ENCODE measurements around the gene NPL. TPM values are rescaled to one million over a fixed set of nuclear protein-coding genes. Genes with fewer than 3 reads are reported as not detected.

NPL gene
- total RNA-seq, 1 donor from 2014 or later, result 1.3 TPM

DNA sequence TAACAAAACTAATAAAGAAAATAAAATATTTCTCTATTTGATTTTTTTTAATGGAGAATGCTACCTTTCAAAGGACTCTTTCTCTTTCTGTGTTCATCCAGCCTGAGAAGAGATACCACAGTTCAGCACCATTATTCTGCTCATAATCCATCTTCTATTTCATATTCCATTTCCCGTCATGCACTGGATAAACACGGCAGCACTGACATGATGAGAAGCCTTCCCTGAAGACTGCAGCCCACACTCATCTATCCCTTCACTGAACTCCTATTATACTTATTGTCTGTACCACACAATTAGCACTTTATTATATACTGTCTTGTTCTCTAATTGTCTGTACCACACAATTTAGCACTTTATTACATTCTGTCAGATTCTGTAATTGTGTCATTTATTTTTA, 10.7 kb upstream of the NPL start:
- no peak for TF ChIP-seq EZH2phosphoT487 (IDR thresholded peaks at IDR 0.05)
- TF ChIP-seq, protein P1, sequence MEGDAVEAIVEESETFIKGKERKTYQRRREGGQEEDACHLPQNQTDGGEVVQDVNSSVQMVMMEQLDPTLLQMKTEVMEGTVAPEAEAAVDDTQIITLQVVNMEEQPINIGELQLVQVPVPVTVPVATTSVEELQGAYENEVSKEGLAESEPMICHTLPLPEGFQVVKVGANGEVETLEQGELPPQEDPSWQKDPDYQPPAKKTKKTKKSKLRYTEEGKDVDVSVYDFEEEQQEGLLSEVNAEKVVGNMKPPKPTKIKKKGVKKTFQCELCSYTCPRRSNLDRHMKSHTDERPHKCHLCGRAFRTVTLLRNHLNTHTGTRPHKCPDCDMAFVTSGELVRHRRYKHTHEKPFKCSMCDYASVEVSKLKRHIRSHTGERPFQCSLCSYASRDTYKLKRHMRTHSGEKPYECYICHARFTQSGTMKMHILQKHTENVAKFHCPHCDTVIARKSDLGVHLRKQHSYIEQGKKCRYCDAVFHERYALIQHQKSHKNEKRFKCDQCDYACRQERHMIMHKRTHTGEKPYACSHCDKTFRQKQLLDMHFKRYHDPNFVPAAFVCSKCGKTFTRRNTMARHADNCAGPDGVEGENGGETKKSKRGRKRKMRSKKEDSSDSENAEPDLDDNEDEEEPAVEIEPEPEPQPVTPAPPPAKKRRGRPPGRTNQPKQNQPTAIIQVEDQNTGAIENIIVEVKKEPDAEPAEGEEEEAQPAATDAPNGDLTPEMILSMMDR (IDR thresholded peaks at IDR 0.05), result no peak
- no peak for TF ChIP-seq EZH2 (IDR thresholded peaks at IDR 0.05)
- Mint-ChIP-seq H3K9me3 (no peaks in the 10 kb centered on the region), H3K4me1 (peaks cover 11% of the 10 kb centered on the region), H3K27ac (no peak overlapping the region), H3K4me3 (no peak overlapping the region), H3K36me3 (no peaks in the 10 kb centered on the region), H3K27me3 (ENCODE audit: insufficient read depth, low read depth) (peaks cover 3% of the 10 kb centered on the region)
- DNase-seq (ENCODE audit: low spot score), result no peak
- Histone ChIP-seq H3K4me3 (no peak overlapping the region), H3K79me2 (ENCODE audit: low read depth) (no peaks in the 10 kb centered on the region), H3K27ac (no peak overlapping the region), H3K4me2 (no peak overlapping the region), H3K4me1 (peaks cover 11% of the 10 kb centered on the region), H3K27me3 (no peaks in the 10 kb centered on the region), H3F3A (ENCODE audit: low read depth) (peaks cover 10% of the 10 kb centered on the region), H2AFZ (replicated peaks) (no peak overlapping the region), H4K20me1 (ENCODE audit: low read depth) (no peaks in the 10 kb centered on the region), H3K9me3 (ENCODE audit: low read depth) (no peaks in the 10 kb centered on the region), H3K36me3 (no peaks in the 10 kb centered on the region), H3K9ac (no peak overlapping the region)

DNA sequence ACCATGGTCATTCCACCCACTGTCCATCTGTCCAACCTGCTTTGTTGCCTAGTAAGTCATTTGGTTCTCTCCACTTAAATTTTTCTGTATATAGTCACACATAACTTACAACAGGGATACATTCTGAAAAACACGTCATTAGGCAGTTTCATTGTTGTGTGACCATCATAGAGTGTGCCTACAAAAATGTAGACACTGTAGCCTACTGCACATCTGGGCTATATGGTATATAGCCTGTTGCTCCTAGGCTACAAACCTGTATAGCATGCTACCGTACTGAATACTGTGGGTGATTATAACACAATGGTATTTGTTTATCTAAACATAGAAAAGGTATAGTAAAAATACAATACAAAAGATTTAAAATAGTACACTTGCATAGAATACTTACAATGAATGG, 10.0 kb upstream of the NPL start:
- Histone ChIP-seq H3K9ac (no peak overlapping the region), H3K27ac (no peak overlapping the region), H3K9me3 (ENCODE audit: low read depth) (no peaks in the 10 kb centered on the region), H3K4me3 (no peak overlapping the region), H4K20me1 (ENCODE audit: low read depth) (no peaks in the 10 kb centered on the region), H3K4me1 (peaks cover 11% of the 10 kb centered on the region), H3K79me2 (ENCODE audit: low read depth) (no peaks in the 10 kb centered on the region), H3K4me2 (no peak overlapping the region), H3K36me3 (no peaks in the 10 kb centered on the region), H3K27me3 (no peaks in the 10 kb centered on the region), H3F3A (ENCODE audit: low read depth) (peaks cover 10% of the 10 kb centered on the region), H2AFZ (replicated peaks) (no peak overlapping the region)
- Mint-ChIP-seq H3K9me3 (no peaks in the 10 kb centered on the region), H3K4me1 (peaks cover 11% of the 10 kb centered on the region), H3K36me3 (no peaks in the 10 kb centered on the region), H3K27me3 (ENCODE audit: insufficient read depth, low read depth) (peaks cover 3% of the 10 kb centered on the region), H3K4me3 (no peak overlapping the region), H3K27ac (no peak overlapping the region)
- TF ChIP-seq EZH2 (IDR thresholded peaks at IDR 0.05), result no peak
- TF ChIP-seq, protein P1 (IDR thresholded peaks at IDR 0.05), result no peak
- no peak for TF ChIP-seq EZH2phosphoT487 (IDR thresholded peaks at IDR 0.05)
- DNase-seq (ENCODE audit: low spot score), result no peak

DNA sequence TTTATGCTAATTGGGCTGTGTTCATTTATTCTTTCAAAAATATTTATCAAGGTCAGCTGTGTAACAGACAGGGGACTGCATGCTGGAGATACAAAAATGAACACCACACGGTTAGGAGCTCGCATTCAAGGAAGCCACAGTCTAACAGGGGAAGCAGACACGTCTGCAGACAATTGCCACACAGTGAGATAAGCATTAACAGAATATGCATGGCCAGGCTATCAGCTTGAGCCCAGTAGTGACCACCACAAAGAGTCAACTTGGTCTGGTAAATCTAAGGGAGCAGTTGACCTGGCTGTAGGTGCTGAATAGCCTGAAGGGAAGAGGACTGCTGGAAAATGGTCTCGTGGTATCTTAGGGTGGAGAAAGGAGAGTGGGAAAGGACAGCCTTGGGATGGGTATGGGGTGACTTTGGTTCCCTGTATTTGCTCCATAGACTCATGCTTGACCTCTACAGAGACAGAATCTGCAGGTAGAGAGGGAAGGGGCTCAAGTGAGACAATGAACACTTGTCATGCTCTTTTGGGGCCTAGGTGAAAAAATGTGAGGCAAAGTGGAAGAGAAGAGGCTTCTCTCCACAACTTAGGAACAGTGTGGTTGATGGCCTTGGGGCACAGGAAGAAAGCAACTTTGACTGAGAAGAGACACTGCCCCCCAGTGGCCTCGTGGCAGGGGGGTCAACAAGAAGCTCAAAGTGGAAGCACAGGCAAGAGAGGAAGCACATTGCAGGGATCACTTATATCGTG, 7.6 kb upstream of the NPL start:
- H4K20me1 ChIP-seq (ENCODE audit: low read depth), result no peaks in the 10 kb centered on the region

More for the DNA sequence above, 7.6 kb upstream of the NPL start:
- Mint-ChIP-seq H3K4me3 (no peak overlapping the region), H3K4me1 (peaks cover 14% of the 10 kb centered on the region), H3K9me3 (no peaks in the 10 kb centered on the region), H3K36me3 (no peaks in the 10 kb centered on the region), H3K27ac (no peak overlapping the region), H3K27me3 (ENCODE audit: insufficient read depth, low read depth) (peaks cover 7% of the 10 kb centered on the region)
- Histone ChIP-seq H3K27ac (no peak overlapping the region), H3K9me3 (ENCODE audit: low read depth) (no peaks in the 10 kb centered on the region), H3K36me3 (no peaks in the 10 kb centered on the region), H3K4me3 (no peak overlapping the region), H3K27me3 (peaks cover 2% of the 10 kb centered on the region), H3K9ac (no peak overlapping the region), H3K4me2 (no peak overlapping the region), H3K4me1 (peaks cover 11% of the 10 kb centered on the region), H2AFZ (replicated peaks) (peak overlapping the region; percentile 1), H3K79me2 (ENCODE audit: low read depth) (no peaks in the 10 kb centered on the region), H3F3A (ENCODE audit: low read depth) (peaks cover 10% of the 10 kb centered on the region)
- TF ChIP-seq EZH2 (IDR thresholded peaks at IDR 0.05), result no peak
- TF ChIP-seq, protein P1 (IDR thresholded peaks at IDR 0.05), result peak; percentile 74
- DNase-seq (ENCODE audit: low spot score), result peak; percentile 78

All from neural progenitor cell (in vitro differentiated cells).